ENCODE results near the gene PRKCQ. TPM values are rescaled to one million over a fixed set of nuclear protein-coding genes. Genes with fewer than 3 reads are reported as not detected.

The PRKCQ gene
- total RNA-seq, 6 experiments from 2014 or later = not detected

DNA sequence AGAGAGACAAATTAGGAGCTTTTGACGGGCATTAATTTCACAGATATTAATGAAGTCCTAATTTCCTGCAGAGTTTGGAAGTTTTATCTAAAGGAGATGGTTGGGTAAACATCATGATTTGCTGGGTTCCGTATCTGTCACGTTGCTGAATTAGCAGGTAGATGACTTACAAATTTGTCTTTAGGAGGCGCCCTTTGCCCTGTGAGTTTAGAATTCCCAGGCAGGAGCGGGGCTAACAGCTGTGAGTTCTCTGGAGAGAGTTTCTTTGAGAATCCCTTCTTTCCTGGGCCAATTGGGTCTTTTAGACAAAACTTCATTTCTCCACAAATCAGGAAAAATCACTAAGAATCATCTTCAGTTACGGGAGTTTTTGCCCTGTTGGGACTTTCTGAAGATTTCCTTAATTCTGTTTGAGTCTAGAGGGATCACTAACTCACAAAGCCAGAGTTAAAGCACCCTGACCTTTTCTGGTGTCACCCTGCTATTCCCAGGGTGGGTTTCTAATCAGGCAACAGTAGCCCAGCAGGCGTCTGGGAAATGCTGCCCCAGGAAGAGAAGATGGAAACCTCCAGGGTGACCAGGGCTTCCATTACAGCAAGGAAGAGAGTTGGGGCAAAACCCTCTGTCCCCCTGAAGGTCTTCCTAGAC is 63.7 kb downstream of the PRKCQ start:
- H3K27ac Mint-ChIP-seq = no peak overlapping the region
- DNase-seq = no peak
- no peaks in the 10 kb centered on the region; the same call in 1 of the 2 replicates for H3K9me3 Mint-ChIP-seq
- H3K36me3 Mint-ChIP-seq (ENCODE audit: low read depth) = no peaks in the 10 kb centered on the region
- TF ChIP-seq, protein P1, sequence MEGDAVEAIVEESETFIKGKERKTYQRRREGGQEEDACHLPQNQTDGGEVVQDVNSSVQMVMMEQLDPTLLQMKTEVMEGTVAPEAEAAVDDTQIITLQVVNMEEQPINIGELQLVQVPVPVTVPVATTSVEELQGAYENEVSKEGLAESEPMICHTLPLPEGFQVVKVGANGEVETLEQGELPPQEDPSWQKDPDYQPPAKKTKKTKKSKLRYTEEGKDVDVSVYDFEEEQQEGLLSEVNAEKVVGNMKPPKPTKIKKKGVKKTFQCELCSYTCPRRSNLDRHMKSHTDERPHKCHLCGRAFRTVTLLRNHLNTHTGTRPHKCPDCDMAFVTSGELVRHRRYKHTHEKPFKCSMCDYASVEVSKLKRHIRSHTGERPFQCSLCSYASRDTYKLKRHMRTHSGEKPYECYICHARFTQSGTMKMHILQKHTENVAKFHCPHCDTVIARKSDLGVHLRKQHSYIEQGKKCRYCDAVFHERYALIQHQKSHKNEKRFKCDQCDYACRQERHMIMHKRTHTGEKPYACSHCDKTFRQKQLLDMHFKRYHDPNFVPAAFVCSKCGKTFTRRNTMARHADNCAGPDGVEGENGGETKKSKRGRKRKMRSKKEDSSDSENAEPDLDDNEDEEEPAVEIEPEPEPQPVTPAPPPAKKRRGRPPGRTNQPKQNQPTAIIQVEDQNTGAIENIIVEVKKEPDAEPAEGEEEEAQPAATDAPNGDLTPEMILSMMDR (IDR thresholded peaks at IDR 0.05) = no peak
- H3K4me1 Mint-ChIP-seq (ENCODE audit: low read depth) = no peaks in the 10 kb centered on the region
- H3K4me3 Mint-ChIP-seq = no peak overlapping the region
- H3K27me3 Mint-ChIP-seq (ENCODE audit: insufficient read depth) = peaks cover 22% of the 10 kb centered on the region

DNA sequence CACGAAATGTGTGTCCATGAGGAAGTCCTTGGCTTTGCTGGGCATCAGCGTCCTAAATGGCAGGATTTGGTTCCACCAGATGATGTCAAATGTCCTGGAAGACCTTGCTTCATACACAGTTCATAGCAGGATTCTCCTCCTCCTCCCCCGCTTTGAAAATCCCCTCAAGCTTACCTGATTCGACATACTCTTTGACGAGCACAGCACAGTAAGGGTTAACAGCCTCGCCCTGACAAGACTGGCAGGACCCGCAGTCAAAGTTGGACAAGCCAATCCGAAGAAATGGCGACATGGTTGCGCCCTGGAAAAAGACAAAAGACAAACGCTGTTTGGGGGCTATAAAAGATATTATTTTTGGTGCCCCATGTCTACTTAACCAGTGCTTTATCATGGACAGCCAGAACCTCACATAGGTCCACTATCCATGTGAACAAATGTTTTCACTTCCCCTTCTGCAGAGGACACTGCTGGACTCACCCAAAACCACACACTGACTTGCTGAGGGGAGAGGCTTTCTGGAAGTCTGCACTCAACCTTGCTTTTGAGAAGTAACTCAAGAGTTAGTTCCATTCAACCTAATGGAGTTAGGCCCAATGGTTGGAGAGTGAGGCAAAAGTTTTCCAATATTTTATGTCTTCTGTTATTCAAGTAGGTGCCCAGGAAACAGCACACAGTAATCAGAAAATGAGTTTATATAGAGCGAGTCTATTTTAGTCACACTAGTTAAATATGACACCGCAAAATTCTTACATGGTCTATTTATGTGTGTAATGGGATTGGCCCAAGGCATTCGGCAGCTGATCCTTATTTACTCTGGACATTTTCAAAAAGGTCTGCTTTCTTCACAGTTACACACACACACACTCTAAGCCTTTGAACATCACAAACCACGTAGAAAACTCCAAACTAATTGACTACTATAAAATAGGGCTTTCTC is 65.0 kb downstream of the PRKCQ start:
- no peak overlapping the region for H3K4me3 Mint-ChIP-seq
- H3K27ac Mint-ChIP-seq = no peak overlapping the region
- H3K4me1 Mint-ChIP-seq (ENCODE audit: low read depth) = no peaks in the 10 kb centered on the region
- TF ChIP-seq, protein P1 (IDR thresholded peaks at IDR 0.05) = no peak
- DNase-seq = no peak
- no peaks in the 10 kb centered on the region for H3K36me3 Mint-ChIP-seq (ENCODE audit: low read depth)
- peaks cover 18% of the 10 kb centered on the region for H3K27me3 Mint-ChIP-seq (ENCODE audit: insufficient read depth)
- H3K9me3 Mint-ChIP-seq = no peaks in the 10 kb centered on the region; the same call in 1 of the 2 replicates

DNA sequence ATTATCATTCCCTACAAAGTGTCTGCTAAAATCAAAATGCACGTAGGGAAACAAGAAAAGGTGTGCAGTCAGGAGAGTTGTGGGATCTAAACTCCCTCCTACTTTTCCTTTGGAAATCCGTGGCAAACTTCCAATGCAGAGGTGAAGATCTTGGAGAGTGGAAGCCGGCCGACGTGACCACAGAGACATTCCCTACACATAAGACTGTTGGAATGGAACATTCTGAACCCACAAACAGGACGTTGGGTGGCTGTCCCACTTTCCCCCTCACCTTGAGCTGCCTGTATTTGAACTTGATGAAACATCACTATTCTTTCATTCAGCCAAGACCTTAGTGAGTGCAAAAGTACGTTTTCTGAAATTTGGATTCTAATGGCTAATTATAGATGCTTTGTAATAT is 65.9 kb downstream of the PRKCQ start:
- TF ChIP-seq, protein P1 (IDR thresholded peaks at IDR 0.05) = no peak
- Mint-ChIP-seq H3K4me1 (ENCODE audit: low read depth) (no peaks in the 10 kb centered on the region), H3K36me3 (ENCODE audit: low read depth) (no peaks in the 10 kb centered on the region), H3K9me3 (no peaks in the 10 kb centered on the region; the same call in 1 of the 2 replicates), H3K27me3 (ENCODE audit: insufficient read depth) (peaks cover 17% of the 10 kb centered on the region), H3K4me3 (no peak overlapping the region), H3K27ac (no peak overlapping the region)
- no peak for DNase-seq

DNA sequence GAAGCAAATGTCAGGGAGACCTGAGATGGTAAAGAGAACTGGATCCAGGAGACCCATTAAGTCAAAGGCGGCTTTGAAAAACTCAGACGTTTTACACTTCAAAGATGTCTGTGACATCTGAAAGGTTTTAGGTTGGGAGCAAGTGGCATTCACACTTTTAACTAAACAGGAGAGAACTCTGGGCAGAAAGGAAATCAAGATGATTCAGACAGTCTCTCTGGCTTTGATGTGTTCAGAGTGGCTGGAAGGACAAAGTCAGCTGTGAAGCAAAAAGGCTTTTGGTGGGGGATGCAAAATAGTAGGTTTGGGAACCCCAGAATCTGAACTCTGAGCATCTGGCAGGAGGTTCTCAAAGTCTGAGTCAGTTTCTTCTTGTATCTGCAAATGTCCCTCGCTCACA is 66.6 kb downstream of the PRKCQ start:
- H3K27ac Mint-ChIP-seq = no peak overlapping the region
- no peak for DNase-seq
- TF ChIP-seq, protein P1 (IDR thresholded peaks at IDR 0.05) = no peak
- no peaks in the 10 kb centered on the region; the same call in 1 of the 2 replicates for H3K9me3 Mint-ChIP-seq
- H3K4me1 Mint-ChIP-seq (ENCODE audit: low read depth) = no peaks in the 10 kb centered on the region
- peaks cover 17% of the 10 kb centered on the region for H3K27me3 Mint-ChIP-seq (ENCODE audit: insufficient read depth)
- H3K4me3 Mint-ChIP-seq = no peak overlapping the region
- H3K36me3 Mint-ChIP-seq (ENCODE audit: low read depth) = no peaks in the 10 kb centered on the region

DNA sequence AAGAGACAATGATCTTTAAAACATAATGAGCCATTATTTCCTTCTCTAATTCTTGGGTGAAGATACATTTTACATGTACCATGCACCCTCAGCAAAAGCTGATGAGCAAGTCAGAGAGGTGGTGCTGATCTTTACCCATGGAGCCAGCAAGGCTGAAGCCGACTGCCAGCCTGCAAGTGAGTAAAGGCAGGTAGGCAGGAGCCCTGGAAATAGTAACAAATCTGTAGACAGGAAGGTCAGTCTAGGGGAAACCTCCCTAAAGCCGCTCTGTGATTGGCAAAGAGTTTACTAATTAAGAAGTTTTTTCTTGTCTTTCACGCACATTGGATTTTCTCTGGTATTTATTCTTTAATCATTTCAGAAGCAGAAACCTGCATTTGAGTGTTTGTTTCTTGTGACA is 67.9 kb downstream of the PRKCQ start:
- no peaks in the 10 kb centered on the region for H3K4me1 Mint-ChIP-seq (ENCODE audit: low read depth)
- DNase-seq = no peak
- peaks cover 17% of the 10 kb centered on the region for H3K27me3 Mint-ChIP-seq (ENCODE audit: insufficient read depth)
- no peak overlapping the region for H3K4me3 Mint-ChIP-seq
- no peak overlapping the region for H3K27ac Mint-ChIP-seq
- TF ChIP-seq, protein P1 (IDR thresholded peaks at IDR 0.05) = no peak
- no peaks in the 10 kb centered on the region for H3K36me3 Mint-ChIP-seq (ENCODE audit: low read depth)
- H3K9me3 Mint-ChIP-seq = no peaks in the 10 kb centered on the region; the same call in 1 of the 2 replicates
